VCaP (cell line): ENCODE measurements around the gene RNF112.

ENCODE experiments used
- H3K27ac ChIP-seq: fragments of 450-650 bp; 2 replicates; pipeline ENCODE4 v1.5.1; 2017
- CTCF ChIP-seq: fragments of 450-650 bp; conservative IDR thresholded peaks from 2 replicates; pipeline ENCODE4 v1.5.1; 2017; ENCODE audit warnings: mild to moderate bottlenecking, moderate library complexity

Gene RNF112

DNA sequence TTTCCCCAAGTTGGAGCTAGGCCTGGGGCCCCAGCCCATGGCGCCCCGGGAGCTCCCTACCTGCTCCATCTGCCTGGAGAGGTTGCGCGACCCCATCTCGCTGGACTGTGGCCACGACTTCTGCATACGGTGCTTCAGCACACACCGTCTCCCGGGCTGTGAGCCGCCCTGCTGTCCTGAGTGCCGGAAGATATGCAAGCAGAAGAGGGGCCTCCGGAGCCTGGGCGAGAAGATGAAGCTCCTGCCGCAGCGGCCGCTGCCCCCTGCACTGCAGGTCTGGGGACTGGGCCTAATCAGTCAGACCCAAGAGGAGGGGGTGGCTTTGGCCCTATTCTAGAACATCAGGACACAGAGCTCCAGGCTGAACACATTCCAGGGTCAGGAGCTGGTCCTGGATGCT lies 1.5 kb downstream of the RNF112 start:
- no peak for TF ChIP-seq CTCF
- H3K27ac ChIP-seq, result no peak overlapping the region

DNA sequence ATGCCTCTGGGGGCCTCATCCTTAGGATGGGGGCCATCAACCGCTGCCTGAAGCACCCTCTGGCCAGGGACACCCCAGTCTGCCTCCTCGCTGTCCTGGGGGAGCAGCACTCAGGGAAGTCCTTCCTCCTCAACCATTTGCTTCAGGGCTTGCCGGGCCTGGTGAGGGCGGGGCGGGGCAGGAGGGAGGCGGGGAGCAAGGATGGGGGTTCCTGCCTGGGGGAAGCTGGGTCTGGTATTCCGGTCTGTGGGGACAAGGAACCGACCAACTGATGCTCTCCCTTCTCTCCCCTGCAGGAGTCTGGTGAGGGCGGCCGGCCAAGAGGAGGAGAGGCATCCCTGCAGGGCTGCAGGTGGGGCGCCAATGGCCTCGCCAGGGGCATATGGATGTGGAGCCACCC lies 2.0 kb downstream of the RNF112 start:
- H3K27ac ChIP-seq, result no peak overlapping the region
- TF ChIP-seq CTCF, result no peak

DNA sequence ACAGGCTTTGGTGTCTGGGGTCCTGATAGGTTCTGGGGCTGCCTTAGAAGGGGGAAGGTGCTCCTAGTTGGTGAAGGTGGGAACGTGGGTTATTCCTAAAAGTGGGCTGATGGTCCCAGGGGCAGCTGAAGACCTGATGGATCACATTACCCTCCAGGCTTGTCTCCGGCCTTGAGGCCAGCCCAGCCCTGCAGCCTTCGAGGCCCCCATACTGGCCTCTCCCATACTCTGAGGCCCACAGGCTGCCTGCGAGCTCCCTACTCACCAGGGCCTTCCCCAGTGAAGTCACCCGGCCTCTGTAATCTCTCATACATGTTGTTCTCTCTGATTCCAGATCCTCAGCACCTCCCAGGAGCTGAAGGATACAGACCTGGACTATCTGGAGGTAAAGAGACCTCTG lies 2.7 kb downstream of the RNF112 start:
- no peak for TF ChIP-seq CTCF
- H3K27ac ChIP-seq, result no peak overlapping the region

DNA sequence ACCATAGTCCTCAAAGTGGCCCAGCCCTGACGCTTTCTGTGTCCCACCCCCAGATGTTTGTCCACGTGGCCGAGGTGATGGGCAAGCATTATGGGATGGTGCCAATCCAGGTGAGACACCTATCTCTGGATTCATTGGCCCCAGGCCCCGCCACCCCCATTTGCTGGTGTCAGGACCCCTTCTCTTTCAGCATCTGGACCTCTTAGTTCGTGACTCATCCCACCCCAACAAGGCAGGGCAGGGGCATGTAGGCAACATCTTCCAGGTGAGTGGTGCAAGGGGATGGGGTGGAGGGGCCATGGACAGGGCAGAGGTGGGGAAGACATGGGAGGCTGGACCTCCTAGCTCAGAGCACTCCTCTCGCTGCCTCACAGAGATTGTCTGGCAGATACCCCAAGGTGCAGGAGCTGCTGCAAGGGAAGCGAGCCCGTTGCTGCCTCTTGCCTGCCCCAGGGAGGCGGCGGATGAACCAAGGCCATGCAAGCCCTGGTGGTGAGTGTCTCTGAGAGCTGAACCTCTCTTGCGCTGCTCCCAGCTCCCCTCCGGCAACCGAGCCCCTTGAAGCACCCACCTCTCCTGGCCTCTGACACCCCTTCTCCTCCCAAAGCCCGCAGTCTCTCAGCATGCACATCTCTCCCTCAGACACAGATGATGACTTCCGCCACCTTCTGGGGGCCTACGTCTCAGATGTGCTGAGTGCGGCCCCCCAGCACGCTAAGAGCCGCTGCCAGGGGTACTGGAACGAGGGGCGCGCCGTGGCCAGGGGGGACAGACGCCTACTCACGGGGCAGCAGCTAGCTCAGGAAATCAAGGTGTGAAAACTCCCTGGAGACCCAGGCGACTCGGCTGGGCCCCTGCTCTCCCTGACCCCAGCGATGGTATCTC lies 3.6 kb downstream of the RNF112 start:
- no peak for TF ChIP-seq CTCF
- no peak overlapping the region for H3K27ac ChIP-seq

DNA sequence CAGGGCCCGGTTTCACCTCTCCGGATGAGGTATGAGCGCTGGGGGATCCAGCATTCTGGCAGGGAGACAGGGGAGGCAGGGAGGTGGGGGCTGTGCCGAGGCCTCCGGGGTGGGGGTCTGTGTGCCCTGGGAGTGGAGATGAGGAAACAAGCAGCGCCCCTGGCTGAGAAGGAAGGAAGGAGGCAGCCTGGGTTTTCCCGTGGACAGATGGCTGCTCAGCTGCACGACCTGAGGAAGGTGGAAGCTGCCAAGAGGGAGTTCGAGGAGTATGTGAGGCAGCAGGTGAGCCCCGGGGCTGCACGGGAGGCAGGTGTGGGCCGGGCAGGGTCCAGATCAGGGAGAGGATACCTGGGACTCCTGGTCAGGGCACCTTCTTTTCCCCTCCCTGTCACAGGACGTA lies 4.3 kb downstream of the RNF112 start:
- H3K27ac ChIP-seq, result no peak overlapping the region
- TF ChIP-seq CTCF, result no peak

GRCh38 chr17:19415806-19416775 lies 5.1 kb downstream of the RNF112 start:
- H3K27ac ChIP-seq, result no peak overlapping the region
- TF ChIP-seq CTCF, result no peak

GRCh38 chr17:19417611-19418010 lies 6.6 kb downstream of the RNF112 start:
- TF ChIP-seq CTCF, result no peak
- H3K27ac ChIP-seq, result no peak overlapping the region
